Tibial nerve (tissue), 4 donors: Measurements from ENCODE around the gene USP34.

Experiments used
- EP300 ChIP-seq, 2 donors: sonication (generic); formaldehyde crosslinking; IDR thresholded peaks; one replicate each; pipeline ENCODE4 v1.6.1; 2017; ENCODE audit warnings: antibody characterized with exemption in 2 of 2, mild to moderate bottlenecking in 1 of 2
- POLR2A ChIP-seq, 2 donors: fragments of 450-650 bp; IDR thresholded peaks; one replicate each; pipeline ENCODE4 v1.6.1; 2017; ENCODE audit warnings: antibody characterized with exemption in 2 of 2, mild to moderate bottlenecking in 2 of 2, moderate library complexity in 2 of 2
- TF ChIP-seq, protein P1 (sequence below), 5 experiments: fragments of 200-600 bp in 3 of 5; fragments of 450-650 bp in 2 of 5; sonication (generic) in 3 of 5; IDR thresholded peaks; one replicate each; pipeline ENCODE4 v1.5.1; 2016 to 2019; ENCODE audit warnings: antibody characterized with exemption in 5 of 5, mild to moderate bottlenecking in 3 of 5, moderate library complexity in 2 of 5

GRCh38 chr2:61512768-61513398, 42.0 kb upstream of the USP34 start:
- TF ChIP-seq, protein P1, sequence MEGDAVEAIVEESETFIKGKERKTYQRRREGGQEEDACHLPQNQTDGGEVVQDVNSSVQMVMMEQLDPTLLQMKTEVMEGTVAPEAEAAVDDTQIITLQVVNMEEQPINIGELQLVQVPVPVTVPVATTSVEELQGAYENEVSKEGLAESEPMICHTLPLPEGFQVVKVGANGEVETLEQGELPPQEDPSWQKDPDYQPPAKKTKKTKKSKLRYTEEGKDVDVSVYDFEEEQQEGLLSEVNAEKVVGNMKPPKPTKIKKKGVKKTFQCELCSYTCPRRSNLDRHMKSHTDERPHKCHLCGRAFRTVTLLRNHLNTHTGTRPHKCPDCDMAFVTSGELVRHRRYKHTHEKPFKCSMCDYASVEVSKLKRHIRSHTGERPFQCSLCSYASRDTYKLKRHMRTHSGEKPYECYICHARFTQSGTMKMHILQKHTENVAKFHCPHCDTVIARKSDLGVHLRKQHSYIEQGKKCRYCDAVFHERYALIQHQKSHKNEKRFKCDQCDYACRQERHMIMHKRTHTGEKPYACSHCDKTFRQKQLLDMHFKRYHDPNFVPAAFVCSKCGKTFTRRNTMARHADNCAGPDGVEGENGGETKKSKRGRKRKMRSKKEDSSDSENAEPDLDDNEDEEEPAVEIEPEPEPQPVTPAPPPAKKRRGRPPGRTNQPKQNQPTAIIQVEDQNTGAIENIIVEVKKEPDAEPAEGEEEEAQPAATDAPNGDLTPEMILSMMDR (IDR thresholded peaks at IDR 0.05): no peak
- TF ChIP-seq POLR2A (IDR thresholded peaks at IDR 0.05) (no peak), EP300 (IDR thresholded peaks at IDR 0.05) (no peak)
